Neural cell (in vitro differentiated cells): ENCODE measurements around the gene SECTM1. TPM values are rescaled to one million over a fixed set of nuclear protein-coding genes. Genes with fewer than 3 reads are reported as not detected.
A peak's percentile ranks its signal among the peaks of the same experiment; 100 is the strongest.

Experiments used
- H2AFZ ChIP-seq: fragments of 200-600, 300-800 bp; sonication (generic), shearing (Covaris generic); 2 replicates; pipeline ENCODE4 v1.6.0; 2014; ENCODE audit warnings: low read depth, mild to moderate bottlenecking, antibody characterized with exemption, low read length, moderate library complexity
- H3F3A ChIP-seq: fragments of 200-600 bp; shearing (Covaris generic); 2 replicates; pipeline ENCODE4 v1.6.1; 2016; ENCODE audit warnings: mild to moderate bottlenecking, moderate library complexity, mixed read lengths, antibody characterized with exemption, low read length; ENCODE audit not compliant: insufficient read depth, poor library complexity, severe bottlenecking
- H3K27ac ChIP-seq: fragments of 200-600, 300-800 bp; sonication (generic), shearing (Covaris generic); 2 replicates; pipeline ENCODE4 v1.5.1; 2014; ENCODE audit warnings: mild to moderate bottlenecking, low read length, moderate library complexity
- H3K27me3 ChIP-seq: fragments of 300-800, 200-600 bp; sonication (generic), shearing (Covaris generic); 2 replicates; pipeline ENCODE4 v1.6.0; 2014; ENCODE audit warnings: mild to moderate bottlenecking, low read depth, low read length, moderate library complexity; ENCODE audit not compliant: insufficient read depth
- H3K36me3 ChIP-seq: fragments of 300-800, 200-600 bp; sonication (generic), shearing (Covaris generic); 2 replicates; pipeline ENCODE4 v1.5.1; 2014; ENCODE audit warnings: mild to moderate bottlenecking, antibody characterized with exemption, low read length, moderate library complexity; ENCODE audit not compliant: insufficient read depth
- H3K4me2 ChIP-seq: fragments of 300-800, 200-600 bp; sonication (generic), shearing (Covaris generic); 2 replicates; pipeline ENCODE4 v1.6.0; 2014; ENCODE audit warnings: mild to moderate bottlenecking, low read length
- H3K4me3 ChIP-seq: fragments of 300-800, 200-600 bp; sonication (generic), shearing (Covaris generic); 2 replicates; pipeline ENCODE4 v1.5.1; 2014; ENCODE audit warnings: mild to moderate bottlenecking, low read length, moderate library complexity
- H3K79me2 ChIP-seq: fragments of 200-600 bp; shearing (Covaris generic); replicated peaks from 2 replicates; pipeline ENCODE4 v1.6.0; 2014; ENCODE audit warnings: mild to moderate bottlenecking, low read length, moderate library complexity; ENCODE audit not compliant: insufficient read depth
- H3K9ac ChIP-seq: fragments of 300-800, 200-600 bp; sonication (generic), shearing (Covaris generic); 2 replicates; pipeline ENCODE4 v1.6.1; 2016; ENCODE audit warnings: mild to moderate bottlenecking, low read length, mixed read lengths
- H3K9me2 ChIP-seq: fragments of 200-600 bp; shearing (Covaris generic); 2 replicates; pipeline ENCODE4 v1.6.1; 2016; ENCODE audit warnings: mild to moderate bottlenecking, low read length, mixed read lengths; ENCODE audit not compliant: insufficient read depth
- H3K9me3 ChIP-seq: fragments of 200-600, 300-800 bp; sonication (generic), shearing (Covaris generic); 2 replicates; pipeline ENCODE4 v1.6.1; 2016; ENCODE audit warnings: mild to moderate bottlenecking, mixed run types, low read length, moderate library complexity, mixed read lengths
- H4K20me1 ChIP-seq: fragments of 200-600 bp; shearing (Covaris generic); 2 replicates; pipeline ENCODE4 v1.6.1; 2016; ENCODE audit warnings: mild to moderate bottlenecking, mixed run types; ENCODE audit not compliant: insufficient read depth
- EP300 ChIP-seq: fragments of 450-650 bp; conservative IDR thresholded peaks from 2 replicates; pipeline ENCODE4 v1.6.1; 2014; ENCODE audit warnings: antibody characterized with exemption, mild to moderate bottlenecking, moderate library complexity; ENCODE audit not compliant: poor library complexity, severe bottlenecking
- EZH2 ChIP-seq: fragments of 200-600, 300-800 bp; shearing (Covaris generic), sonication (generic); IDR thresholded peaks from 2 replicates; pipeline ENCODE4 v1.6.1; 2014; ENCODE audit warnings: antibody characterized with exemption, low read length, borderline replicate concordance, mild to moderate bottlenecking; ENCODE audit not compliant: insufficient read depth, poor library complexity, severe bottlenecking
- MXI1 ChIP-seq: fragments of 450-650 bp; conservative IDR thresholded peaks from 2 replicates; pipeline ENCODE4 v1.6.1; 2014; ENCODE audit warnings: antibody characterized with exemption, mild to moderate bottlenecking; ENCODE audit not compliant: poor library complexity, severe bottlenecking
- POLR2AphosphoS5 ChIP-seq: IDR thresholded peaks from 2 replicates; pipeline ENCODE4 v1.6.1; 2012
- RAD21 ChIP-seq: fragments of 450-650 bp; conservative IDR thresholded peaks from 2 replicates; pipeline ENCODE4 v1.6.1; 2014; ENCODE audit warnings: antibody characterized with exemption, mild to moderate bottlenecking, moderate library complexity
- SMC3 ChIP-seq: fragments of 450-650 bp; conservative IDR thresholded peaks from 2 replicates; pipeline ENCODE4 v1.6.1; 2014; ENCODE audit warnings: antibody characterized with exemption, mild to moderate bottlenecking, moderate library complexity; ENCODE audit not compliant: poor library complexity
- TAF1 ChIP-seq: IDR thresholded peaks from 2 replicates; pipeline ENCODE4 v1.6.1; 2012; ENCODE audit warnings: low read depth
- polyA plus RNA-seq: library from polyadenylated mRNA; depleted of rRNA; stranded (reverse); fragments of >200 nt; gene quantifications from 2 replicates; pipeline ENCODE4 v1.2.3, GENCODE V29; 2014
- TF ChIP-seq, protein P1 (sequence below): fragments of 450-650 bp; IDR thresholded peaks from 2 replicates; pipeline ENCODE4 v1.5.1; 2014; ENCODE audit warnings: antibody characterized with exemption, mild to moderate bottlenecking, moderate library complexity; ENCODE audit not compliant: poor library complexity, severe bottlenecking
- TF ChIP-seq, protein P2 (sequence below): IDR thresholded peaks from 2 replicates; pipeline ENCODE4 v1.6.1; 2012; ENCODE audit warnings: borderline replicate concordance

SECTM1 gene
- polyA plus RNA-seq, 1 donor from 2014 or later, result not detected

DNA sequence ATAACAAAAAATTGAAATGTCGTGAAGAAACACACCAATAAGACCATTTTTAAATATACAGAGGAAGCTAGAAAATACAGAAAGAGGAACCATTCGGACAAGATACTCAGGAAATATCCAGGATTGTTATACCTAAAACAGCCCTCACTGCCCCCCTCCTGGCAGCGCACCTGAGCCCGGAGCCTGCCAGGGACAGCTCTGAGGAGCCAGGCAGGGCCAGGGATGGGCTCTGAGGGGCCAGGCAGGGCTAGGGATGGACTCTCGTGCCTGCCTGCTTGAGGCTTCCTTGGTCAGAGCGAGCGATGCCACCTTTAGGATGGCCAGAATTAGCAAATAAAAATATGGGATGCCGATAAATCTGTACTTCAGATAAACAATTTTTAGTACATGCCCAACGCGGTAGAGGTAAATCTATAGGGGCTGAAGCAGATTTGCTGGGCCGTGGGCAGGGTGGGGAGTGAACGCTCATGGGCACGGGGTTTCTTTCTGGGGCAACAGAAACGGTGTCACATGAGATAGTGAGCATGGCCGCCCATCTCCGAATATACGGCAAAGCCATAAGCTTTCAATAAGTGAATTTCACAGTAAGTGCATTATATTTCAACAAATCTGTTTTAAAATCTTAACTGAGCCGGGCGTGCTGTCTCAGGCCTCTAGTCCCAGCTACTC, 41.9 kb downstream of the SECTM1 start:
- Histone ChIP-seq H3K79me2 (no peaks in the 10 kb centered on the region), H4K20me1 (no peaks in the 10 kb centered on the region), H3K36me3 (no peaks in the 10 kb centered on the region), H3K9me3 (no peaks in the 10 kb centered on the region), H3K27me3 (no peaks in the 10 kb centered on the region), H3K9ac (peak overlapping the region; percentile 96), H3K9me2 (no peaks in the 10 kb centered on the region), H2AFZ (no peak overlapping the region), H3K27ac (peak overlapping the region; percentile 93), H3K4me2 (peak overlapping the region; percentile 39), H3K4me3 (peak overlapping the region; percentile 88), H3F3A (peaks cover 2% of the 10 kb centered on the region)
- TF ChIP-seq SMC3 (no peak), RAD21 (no peak), POLR2AphosphoS5 (no peak), TAF1 (no peak), EP300 (no peak), EZH2 (no peak), MXI1 (no peak)
- TF ChIP-seq, protein P1, sequence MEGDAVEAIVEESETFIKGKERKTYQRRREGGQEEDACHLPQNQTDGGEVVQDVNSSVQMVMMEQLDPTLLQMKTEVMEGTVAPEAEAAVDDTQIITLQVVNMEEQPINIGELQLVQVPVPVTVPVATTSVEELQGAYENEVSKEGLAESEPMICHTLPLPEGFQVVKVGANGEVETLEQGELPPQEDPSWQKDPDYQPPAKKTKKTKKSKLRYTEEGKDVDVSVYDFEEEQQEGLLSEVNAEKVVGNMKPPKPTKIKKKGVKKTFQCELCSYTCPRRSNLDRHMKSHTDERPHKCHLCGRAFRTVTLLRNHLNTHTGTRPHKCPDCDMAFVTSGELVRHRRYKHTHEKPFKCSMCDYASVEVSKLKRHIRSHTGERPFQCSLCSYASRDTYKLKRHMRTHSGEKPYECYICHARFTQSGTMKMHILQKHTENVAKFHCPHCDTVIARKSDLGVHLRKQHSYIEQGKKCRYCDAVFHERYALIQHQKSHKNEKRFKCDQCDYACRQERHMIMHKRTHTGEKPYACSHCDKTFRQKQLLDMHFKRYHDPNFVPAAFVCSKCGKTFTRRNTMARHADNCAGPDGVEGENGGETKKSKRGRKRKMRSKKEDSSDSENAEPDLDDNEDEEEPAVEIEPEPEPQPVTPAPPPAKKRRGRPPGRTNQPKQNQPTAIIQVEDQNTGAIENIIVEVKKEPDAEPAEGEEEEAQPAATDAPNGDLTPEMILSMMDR, result no peak
- TF ChIP-seq, protein P2, sequence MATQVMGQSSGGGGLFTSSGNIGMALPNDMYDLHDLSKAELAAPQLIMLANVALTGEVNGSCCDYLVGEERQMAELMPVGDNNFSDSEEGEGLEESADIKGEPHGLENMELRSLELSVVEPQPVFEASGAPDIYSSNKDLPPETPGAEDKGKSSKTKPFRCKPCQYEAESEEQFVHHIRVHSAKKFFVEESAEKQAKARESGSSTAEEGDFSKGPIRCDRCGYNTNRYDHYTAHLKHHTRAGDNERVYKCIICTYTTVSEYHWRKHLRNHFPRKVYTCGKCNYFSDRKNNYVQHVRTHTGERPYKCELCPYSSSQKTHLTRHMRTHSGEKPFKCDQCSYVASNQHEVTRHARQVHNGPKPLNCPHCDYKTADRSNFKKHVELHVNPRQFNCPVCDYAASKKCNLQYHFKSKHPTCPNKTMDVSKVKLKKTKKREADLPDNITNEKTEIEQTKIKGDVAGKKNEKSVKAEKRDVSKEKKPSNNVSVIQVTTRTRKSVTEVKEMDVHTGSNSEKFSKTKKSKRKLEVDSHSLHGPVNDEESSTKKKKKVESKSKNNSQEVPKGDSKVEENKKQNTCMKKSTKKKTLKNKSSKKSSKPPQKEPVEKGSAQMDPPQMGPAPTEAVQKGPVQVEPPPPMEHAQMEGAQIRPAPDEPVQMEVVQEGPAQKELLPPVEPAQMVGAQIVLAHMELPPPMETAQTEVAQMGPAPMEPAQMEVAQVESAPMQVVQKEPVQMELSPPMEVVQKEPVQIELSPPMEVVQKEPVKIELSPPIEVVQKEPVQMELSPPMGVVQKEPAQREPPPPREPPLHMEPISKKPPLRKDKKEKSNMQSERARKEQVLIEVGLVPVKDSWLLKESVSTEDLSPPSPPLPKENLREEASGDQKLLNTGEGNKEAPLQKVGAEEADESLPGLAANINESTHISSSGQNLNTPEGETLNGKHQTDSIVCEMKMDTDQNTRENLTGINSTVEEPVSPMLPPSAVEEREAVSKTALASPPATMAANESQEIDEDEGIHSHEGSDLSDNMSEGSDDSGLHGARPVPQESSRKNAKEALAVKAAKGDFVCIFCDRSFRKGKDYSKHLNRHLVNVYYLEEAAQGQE, result no peak

DNA sequence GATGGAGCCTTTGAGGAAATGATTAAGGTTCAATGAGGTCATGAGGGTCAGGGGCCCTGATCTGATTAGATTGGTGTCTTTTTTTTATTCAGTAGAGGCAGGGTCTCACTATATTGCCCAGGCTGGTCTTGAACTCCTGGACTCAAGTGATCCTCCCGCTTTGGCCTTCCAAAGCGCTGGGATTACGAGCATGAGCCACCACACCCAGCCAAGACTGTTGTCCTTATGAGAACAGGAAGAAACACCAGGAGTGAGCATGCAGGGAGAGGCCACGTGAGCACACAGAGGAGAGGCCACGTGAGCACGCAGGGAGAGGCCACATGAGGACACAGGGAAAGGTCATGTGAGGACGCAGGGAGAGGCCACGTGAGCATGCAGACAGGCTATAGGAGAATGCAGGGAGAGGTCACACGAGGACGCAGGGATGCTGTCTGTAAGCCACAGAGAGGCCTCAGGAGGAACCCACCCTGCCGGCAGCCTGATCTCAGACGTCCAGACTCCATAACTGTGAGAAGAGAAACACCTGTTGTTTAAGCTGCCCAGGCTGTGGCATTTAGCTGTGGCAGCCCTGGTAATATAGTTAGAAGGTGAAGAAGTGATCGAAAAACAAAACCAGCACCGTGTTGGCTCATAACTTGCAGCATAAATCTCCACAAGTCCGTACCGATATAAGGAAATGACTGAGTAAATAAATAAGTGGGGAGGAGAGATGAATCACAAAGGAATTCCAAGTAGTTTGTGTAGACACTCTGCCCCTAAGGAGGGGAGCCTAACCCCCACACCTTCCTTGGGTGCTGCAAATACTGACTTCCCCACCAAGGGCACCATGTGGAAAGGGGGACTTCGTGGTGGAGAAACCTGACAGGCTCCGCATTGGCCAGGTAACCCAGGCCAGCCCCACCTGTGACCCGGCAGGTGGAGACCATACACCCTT, 45.4 kb downstream of the SECTM1 start:
- no peak overlapping the region for H3K9ac ChIP-seq
- H3K79me2 ChIP-seq, result no peaks in the 10 kb centered on the region
- H3K4me2 ChIP-seq, result no peak overlapping the region
- H3K4me3 ChIP-seq, result no peak overlapping the region
- no peaks in the 10 kb centered on the region for H3K9me3 ChIP-seq
- no peak overlapping the region for H3K27ac ChIP-seq
- TF ChIP-seq RAD21, result no peak
- no peak for TF ChIP-seq SMC3
- TF ChIP-seq MXI1, result no peak
- no peak for TF ChIP-seq TAF1
- TF ChIP-seq, protein P2, result no peak
- TF ChIP-seq, protein P1, result no peak
- no peak for TF ChIP-seq EP300
- no peak for TF ChIP-seq POLR2AphosphoS5
- TF ChIP-seq EZH2, result no peak
- no peaks in the 10 kb centered on the region for H3K36me3 ChIP-seq
- H2AFZ ChIP-seq, result no peak overlapping the region
- H3K9me2 ChIP-seq, result no peaks in the 10 kb centered on the region
- H4K20me1 ChIP-seq, result no peaks in the 10 kb centered on the region
- peaks cover 2% of the 10 kb centered on the region for H3F3A ChIP-seq
- H3K27me3 ChIP-seq, result no peaks in the 10 kb centered on the region
